NCI-H2227 treated with DMSO at 0.1 percent for 48 hours (cell line): ENCODE results near the gene MAP2K6.

Source experiments
- DNase-seq: peaks from one replicate; lab custom pipeline; 2025; lab: John Stamatoyannopoulos, UW

MAP2K6 gene

GRCh38 chr17:69579961-69580677, 165.6 kb downstream of the MAP2K6 start:
- no peak for DNase-seq

- no peak for DNase-seq
Measured at GRCh38 chr17:69581061-69581961, 166.8 kb downstream of the MAP2K6 start.

GRCh38 chr17:69588316-69588715, 173.8 kb downstream of the MAP2K6 start:
- no peak for DNase-seq

GRCh38 chr17:69588827-69589239, 174.3 kb downstream of the MAP2K6 start:
- no peak for DNase-seq

GRCh38 chr17:69590671-69591070, 176.2 kb downstream of the MAP2K6 start:
- no peak for DNase-seq

GRCh38 chr17:69592692-69593350, 178.3 kb downstream of the MAP2K6 start:
- DNase-seq = no peak

GRCh38 chr17:69593351-69593715, 178.8 kb downstream of the MAP2K6 start:
- no peak for DNase-seq

GRCh38 chr17:69593716-69594115, 179.2 kb downstream of the MAP2K6 start:
- no peak for DNase-seq

GRCh38 chr17:69594641-69595040, 180.1 kb downstream of the MAP2K6 start:
- no peak for DNase-seq

GRCh38 chr17:69596141-69596540, 181.6 kb downstream of the MAP2K6 start:
- DNase-seq = no peak

GRCh38 chr17:69597898-69598692, 183.6 kb downstream of the MAP2K6 start:
- no peak for DNase-seq

GRCh38 chr17:69602972-69603371, 188.5 kb downstream of the MAP2K6 start:
- no peak for DNase-seq
